GM12872 (cell line): ENCODE data around the gene SMCO4.

Experiments used
- TF ChIP-seq, protein P1 (sequence below): IDR thresholded peaks from 3 replicates; pipeline ENCODE4 v1.5.1; 2011; ENCODE audit warnings: low read depth, mild to moderate bottlenecking, low read length, moderate library complexity; ENCODE audit not compliant: insufficient read depth

SMCO4 gene

DNA sequence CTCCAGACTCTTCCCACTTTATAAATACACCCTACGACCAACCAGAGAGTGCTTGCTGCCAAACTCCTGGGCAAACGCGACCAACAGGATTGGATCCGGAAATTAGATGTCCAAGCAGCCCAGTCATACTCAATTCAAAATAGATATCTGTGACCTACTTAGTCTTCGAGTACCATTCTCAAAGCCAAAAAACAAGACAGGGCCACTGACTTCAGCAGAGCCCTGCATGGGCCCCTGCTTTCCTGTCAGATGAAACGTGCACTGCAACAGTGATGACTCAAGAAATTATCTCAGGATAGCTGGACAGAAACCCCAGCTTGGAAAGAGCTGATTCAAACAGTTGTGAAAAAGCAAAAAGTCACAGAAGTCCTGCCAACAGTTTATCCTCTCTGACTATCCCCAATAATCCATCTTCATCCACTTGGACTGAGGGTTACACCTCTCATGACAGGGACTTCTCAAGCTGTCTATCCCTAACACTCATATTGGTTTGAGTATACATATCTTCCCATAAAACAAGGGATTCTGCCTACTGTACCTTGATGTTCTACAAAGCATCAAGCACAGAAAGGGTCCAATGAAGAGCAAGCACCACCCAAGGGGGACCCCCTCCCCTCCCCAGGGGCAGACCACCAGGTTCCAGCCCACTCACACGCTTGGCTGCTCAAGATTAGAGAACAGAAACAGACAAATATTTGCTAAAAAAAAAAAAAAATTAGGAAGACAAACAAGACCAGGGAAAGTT, 17.4 kb downstream of the SMCO4 start:
- TF ChIP-seq, protein P1, sequence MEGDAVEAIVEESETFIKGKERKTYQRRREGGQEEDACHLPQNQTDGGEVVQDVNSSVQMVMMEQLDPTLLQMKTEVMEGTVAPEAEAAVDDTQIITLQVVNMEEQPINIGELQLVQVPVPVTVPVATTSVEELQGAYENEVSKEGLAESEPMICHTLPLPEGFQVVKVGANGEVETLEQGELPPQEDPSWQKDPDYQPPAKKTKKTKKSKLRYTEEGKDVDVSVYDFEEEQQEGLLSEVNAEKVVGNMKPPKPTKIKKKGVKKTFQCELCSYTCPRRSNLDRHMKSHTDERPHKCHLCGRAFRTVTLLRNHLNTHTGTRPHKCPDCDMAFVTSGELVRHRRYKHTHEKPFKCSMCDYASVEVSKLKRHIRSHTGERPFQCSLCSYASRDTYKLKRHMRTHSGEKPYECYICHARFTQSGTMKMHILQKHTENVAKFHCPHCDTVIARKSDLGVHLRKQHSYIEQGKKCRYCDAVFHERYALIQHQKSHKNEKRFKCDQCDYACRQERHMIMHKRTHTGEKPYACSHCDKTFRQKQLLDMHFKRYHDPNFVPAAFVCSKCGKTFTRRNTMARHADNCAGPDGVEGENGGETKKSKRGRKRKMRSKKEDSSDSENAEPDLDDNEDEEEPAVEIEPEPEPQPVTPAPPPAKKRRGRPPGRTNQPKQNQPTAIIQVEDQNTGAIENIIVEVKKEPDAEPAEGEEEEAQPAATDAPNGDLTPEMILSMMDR, result no peak

DNA sequence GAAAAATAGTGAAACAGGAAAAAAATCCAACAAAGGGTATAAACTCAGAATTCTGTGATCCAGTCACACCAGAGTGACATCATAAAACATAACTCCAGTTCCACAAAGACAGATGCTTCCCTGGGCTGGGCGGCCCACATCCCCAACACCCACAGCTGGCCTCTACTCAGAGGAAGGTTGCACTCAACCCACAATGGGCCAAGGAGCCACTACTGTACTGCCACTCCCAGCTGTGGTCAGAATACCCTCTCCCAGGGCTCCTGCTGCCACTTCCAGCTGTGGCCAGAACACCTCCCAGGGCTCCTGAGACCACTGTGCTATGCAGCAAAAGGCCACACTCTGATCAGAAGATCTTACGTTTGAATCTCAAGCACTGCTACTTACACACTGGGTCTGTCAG, 18.3 kb downstream of the SMCO4 start:
- TF ChIP-seq, protein P1, result no peak

DNA sequence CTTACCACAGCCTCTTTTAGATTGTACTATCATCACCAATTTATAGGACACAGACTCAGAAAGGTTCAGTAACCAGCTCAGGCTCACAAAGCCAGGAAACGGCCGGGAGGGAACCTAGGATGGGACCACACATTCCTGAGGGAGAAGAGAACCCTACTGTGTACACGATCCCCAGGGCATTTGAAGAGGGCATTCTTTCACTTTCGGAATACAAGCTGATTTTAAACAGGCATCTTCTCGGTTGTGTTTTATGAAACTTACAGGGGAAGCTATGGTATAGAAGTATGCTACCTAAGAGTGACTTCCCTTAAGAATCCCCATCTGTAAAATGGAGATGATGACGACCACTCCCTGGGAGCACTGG, 19.0 kb downstream of the SMCO4 start:
- TF ChIP-seq, protein P1, result no peak

DNA sequence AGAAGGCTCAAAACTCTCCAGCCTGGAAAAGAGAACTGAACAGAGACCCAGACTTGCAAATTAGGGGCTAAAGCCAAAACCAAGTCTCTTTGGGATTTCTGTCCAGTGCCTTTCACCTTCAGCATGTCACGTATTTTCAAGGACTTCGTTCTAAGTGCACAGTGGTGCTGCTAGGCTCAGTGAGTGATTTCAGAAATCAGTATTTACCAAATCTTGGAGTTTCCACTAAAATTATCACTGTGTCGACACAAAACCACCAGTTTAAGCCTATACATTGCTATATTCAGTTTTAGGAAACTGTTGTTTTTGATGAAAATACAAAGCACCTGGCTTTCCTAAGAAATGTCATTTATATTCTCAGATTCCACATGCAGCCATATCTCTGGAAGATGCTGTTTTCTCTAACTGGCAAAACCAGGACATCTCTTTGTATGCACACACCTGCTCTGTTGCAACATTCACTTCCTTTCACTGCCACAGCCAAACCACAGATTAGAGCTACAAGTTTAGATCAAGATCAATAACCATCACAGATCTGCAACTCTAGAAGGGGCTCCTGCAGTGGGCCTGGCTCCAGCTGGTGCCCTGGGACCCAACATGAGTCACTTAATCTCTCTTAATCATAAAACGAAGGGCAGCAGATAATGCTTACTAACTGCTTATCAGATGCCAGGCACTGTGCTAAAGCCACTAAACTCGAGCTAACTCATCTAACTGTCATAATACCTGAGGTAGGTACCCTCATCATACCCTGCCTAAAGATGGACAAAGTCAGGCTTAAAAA, 22.3 kb downstream of the SMCO4 start:
- TF ChIP-seq, protein P1, result no peak

DNA sequence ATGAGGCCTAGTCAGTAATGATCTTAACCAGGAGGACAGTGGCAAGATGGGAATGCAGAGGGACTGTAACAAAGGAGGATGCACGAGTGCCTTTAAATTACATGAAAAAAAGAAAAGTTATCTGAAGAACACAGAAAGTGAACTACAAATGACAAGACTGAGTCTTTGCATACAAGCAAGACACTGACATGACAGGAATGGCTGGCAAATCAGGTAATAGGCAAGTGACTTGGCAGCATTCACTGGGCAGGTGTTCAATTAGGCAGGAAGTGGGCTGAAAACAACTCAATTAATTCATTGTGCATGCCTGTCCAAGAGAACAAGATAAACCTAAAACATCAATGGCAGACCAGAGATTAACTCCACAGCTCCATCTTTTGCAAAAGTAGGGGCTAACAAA, 24.0 kb downstream of the SMCO4 start:
- TF ChIP-seq, protein P1, result no peak

DNA sequence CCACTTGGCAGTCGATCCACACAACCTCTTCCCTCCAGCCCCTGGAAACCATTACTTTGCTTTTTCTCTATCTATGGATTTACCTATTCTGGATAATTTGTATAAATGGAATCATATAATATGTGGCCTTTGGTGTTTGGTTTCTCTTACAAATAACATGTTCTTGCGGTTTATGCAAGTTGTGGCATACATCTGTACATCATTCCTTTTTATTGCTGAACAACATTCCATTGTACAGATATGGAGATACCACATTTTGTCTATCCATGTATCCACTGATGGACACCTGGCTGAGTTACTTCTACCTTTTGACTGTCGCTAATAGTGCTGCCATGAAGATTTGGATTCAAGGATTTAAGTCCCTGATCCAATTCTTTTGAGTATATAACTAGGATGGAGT, 25.1 kb downstream of the SMCO4 start:
- TF ChIP-seq, protein P1, result no peak

DNA sequence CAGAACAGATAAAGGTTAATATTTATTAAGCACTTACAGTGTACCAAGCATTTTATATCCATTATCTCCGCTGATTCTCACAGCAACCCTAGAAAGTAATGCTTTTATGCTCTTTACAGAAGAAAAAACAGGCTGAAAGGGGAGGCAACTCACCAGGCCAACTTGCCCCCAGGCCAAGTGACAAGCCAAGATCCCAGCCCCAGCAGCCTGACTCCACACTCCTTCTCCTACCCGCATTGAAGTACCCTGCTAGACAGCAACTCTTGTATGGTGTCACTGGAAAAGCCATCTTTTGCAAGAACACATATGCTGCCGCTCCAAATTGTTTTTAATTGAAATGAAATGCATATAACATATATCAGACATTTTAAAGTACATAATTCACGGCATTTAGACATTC, 25.6 kb downstream of the SMCO4 start:
- TF ChIP-seq, protein P1, result no peak
